ENCODE results near the gene AGTRAP.

The AGTRAP gene

DNA sequence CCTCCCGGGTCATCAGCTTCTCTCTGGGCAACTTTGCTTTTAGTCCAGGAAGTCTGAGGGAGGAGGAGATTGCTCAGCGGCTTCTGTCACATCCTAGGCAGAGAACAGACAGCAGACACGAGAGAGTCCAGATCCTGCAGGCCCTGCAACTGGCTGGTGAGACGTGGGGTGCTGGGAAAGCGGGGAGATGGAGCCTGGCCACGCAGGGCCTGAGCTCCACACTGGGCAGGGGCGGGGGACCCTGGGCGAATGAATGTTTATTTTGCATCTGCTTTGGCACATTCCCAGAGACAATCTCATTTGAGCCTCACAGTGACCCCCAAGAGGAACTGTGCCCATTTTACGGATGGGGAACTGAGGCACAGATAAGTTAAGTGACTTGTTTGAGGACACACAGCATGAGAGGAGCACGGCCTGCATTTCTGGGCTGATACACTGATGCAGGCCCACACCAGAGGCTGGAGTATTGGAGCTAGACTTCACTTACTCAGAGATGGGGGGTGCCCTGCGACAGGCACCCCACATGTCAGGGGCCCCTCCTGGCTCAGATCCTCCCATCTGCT, 35.6 kb downstream of the AGTRAP start:
- no peak for DNase-seq (ENCODE audit: low read depth)
- in situ Hi-C loops (cut with HindIII; ENCODE audit: low sequenced_read_pairs): loop anchor here (5.0 kb wide), 2 partner anchors 54 to 96 kb away; no protein-coding TSS in a partner anchor
- TF ChIP-seq, protein P1, sequence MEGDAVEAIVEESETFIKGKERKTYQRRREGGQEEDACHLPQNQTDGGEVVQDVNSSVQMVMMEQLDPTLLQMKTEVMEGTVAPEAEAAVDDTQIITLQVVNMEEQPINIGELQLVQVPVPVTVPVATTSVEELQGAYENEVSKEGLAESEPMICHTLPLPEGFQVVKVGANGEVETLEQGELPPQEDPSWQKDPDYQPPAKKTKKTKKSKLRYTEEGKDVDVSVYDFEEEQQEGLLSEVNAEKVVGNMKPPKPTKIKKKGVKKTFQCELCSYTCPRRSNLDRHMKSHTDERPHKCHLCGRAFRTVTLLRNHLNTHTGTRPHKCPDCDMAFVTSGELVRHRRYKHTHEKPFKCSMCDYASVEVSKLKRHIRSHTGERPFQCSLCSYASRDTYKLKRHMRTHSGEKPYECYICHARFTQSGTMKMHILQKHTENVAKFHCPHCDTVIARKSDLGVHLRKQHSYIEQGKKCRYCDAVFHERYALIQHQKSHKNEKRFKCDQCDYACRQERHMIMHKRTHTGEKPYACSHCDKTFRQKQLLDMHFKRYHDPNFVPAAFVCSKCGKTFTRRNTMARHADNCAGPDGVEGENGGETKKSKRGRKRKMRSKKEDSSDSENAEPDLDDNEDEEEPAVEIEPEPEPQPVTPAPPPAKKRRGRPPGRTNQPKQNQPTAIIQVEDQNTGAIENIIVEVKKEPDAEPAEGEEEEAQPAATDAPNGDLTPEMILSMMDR (IDR thresholded peaks at IDR 0.05; ENCODE audit: low read depth, low read length, missing control alignments): no peak
- H3K4me3 ChIP-seq (ENCODE audit: low read depth, low read length): no peak overlapping the region

DNA sequence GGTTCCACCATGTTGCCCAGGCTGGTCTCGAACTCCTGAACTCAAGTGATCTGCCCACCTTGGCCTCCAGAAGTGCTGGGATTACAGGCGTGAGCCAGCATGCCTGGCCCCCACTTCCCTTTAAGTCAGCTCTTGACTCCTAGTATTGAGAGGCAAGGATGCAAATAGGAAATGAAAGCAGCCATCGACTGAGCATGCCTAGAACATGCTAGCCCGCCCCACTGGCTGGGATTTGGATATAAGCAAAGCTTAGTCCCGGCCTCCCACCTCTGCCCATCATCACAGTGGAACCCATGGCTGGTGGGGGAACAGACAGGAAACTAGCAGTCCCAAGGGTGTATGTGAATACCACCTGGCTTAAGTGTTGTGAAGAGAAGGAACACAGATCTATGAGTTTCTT, 36.5 kb downstream of the AGTRAP start:
- in situ Hi-C loops (cut with HindIII; ENCODE audit: low sequenced_read_pairs): loop anchor here (5.0 kb wide), 2 partner anchors 55 to 95 kb away; no protein-coding TSS in a partner anchor
- no peak overlapping the region for H3K4me3 ChIP-seq (ENCODE audit: low read depth, low read length)
- no peak for DNase-seq (ENCODE audit: low read depth)
- TF ChIP-seq, protein P1 (IDR thresholded peaks at IDR 0.05; ENCODE audit: low read depth, low read length, missing control alignments): no peak

DNA sequence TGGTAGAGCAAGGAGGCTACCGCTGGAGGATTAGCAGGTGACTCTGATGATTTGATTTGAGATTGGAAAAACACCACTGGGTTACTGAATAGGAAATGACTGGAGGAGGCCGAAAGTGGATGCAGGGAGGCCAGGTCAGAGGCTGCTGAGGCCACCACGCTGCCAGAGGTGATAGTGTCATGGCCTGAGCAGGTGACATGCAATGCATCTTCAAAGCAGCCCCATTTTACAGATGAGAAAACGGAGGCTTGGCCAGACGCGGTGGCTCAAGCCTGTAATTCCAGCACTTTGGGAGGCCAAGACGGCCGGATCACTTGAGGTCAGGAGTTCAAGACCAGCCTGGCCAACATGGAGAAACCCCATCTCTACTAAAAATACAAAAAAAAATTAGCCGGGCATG, 38.8 kb downstream of the AGTRAP start:
- in situ Hi-C loops (cut with HindIII; ENCODE audit: low sequenced_read_pairs): loop anchor here (5.0 kb wide), 2 partner anchors 57 to 93 kb away; no protein-coding TSS in a partner anchor
- no peak overlapping the region for H3K4me3 ChIP-seq (ENCODE audit: low read depth, low read length)
- TF ChIP-seq, protein P1 (IDR thresholded peaks at IDR 0.05; ENCODE audit: low read depth, low read length, missing control alignments): no peak
- DNase-seq (ENCODE audit: low read depth): no peak

DNA sequence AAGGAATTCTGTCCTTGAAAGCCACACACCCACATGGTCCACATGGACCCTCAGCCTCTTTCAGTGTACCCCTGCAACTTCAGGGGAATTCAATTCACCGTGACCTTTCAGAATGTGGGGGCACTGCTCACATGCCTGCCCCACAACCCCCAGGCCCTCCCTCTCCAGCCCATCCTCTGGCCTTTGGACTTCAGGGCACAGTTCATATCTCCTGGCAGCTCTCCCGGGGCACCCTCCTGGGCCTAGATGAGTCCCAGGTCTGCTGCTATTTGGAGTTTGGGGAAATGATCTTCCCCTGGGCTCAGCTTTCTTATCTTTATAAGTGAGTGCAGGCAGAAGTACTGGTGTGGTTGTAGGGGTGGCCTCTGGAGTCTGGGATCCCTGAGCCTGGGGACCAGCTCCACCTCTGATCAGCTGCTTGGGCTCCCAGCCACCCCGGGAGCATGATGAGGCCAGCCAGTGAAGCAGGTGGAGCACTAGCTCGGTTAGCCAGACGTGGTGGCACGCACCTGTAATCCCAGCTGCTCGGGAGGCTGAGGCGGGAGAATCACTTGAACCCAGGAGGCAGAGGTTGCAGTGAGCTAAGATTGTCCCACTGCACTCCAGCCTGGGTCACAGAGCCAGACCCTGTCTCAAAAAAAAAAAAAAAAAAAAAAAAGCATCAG, 41.9 kb downstream of the AGTRAP start:
- DNase-seq (ENCODE audit: low read depth): no peak
- in situ Hi-C loops (cut with HindIII; ENCODE audit: low sequenced_read_pairs): no loop called here
- TF ChIP-seq, protein P1 (IDR thresholded peaks at IDR 0.05; ENCODE audit: low read depth, low read length, missing control alignments): no peak
- no peak overlapping the region for H3K4me3 ChIP-seq (ENCODE audit: low read depth, low read length)

DNA sequence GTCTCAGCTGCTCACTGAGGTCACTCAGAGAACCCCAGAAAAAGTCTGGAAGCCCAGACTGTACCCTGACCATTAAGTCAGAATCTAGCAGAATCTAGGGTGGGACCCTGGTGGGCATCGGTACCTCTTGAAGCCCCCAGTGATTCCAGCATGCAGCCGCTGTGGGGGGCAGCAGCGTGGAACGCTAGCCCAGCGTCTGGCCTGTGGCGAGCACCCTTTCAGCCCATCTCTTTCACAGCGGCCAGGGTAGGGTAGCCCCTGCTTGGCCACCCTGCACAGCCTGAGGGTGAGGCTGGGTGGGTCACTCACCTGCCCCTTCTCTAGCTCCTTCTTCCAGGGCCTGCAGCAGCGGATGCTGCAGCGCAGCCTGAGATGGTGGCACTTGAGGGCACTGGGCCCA, 42.4 kb downstream of the AGTRAP start:
- in situ Hi-C loops (cut with HindIII; ENCODE audit: low sequenced_read_pairs): no loop called here
- TF ChIP-seq, protein P1 (IDR thresholded peaks at IDR 0.05; ENCODE audit: low read depth, low read length, missing control alignments): no peak
- H3K4me3 ChIP-seq (ENCODE audit: low read depth, low read length): no peak overlapping the region
- DNase-seq (ENCODE audit: low read depth): no peak

DNA sequence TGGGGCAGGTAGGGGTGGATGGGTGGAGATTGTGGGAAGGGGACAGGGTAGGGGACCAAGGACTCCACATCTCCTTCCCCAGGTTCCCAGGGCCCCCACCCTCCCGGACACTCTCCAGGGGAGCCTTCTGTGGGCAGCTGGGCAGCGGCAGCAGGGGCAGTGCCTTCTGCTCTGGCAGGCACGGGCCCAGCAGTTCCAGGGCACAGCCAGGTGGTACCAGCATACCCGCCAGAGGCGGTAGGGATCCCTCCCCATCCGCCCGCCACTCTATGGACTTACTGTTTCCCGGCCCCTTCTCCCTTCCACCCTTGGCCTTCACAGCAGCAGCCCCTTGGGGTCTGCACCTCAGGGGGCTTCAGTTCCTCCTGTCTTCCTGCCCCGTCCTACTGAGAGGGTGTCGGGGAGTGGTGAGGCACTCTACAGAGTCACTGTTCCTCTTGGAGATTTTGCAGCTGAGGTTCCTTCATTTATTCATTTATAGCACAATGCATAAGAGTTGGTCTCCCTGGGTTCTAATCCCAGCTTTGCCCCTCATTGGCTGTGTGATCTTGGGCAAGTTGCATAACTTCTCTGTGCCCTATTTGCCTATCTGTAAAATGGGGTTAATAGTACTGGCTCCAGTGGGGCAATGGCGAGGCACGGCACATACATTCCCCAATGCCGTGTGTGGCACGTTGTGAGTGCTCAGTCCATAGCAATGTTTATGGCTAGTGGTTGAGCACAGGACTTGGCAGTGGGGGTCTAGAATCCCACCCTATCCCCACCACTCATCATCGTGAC, 43.1 kb downstream of the AGTRAP start:
- no peak for DNase-seq (ENCODE audit: low read depth)
- TF ChIP-seq, protein P1 (IDR thresholded peaks at IDR 0.05; ENCODE audit: low read depth, low read length, missing control alignments): no peak
- H3K4me3 ChIP-seq (ENCODE audit: low read depth, low read length): no peak overlapping the region
- in situ Hi-C loops (cut with HindIII; ENCODE audit: low sequenced_read_pairs): no loop called here
